COLO668 (cell line): ENCODE data around the gene MBD3.
"Not testable (repeated sequence)": the region's sequence is repeated elsewhere in the genome, so short reads cannot be mapped to it uniquely, and the experiment has no call there.

Source experiments
- DNase-seq: peaks from one replicate; lab custom pipeline; 2025; ENCODE audit not compliant: unreplicated experiment; lab: John Stamatoyannopoulos, UW

MBD3 gene, protein sequence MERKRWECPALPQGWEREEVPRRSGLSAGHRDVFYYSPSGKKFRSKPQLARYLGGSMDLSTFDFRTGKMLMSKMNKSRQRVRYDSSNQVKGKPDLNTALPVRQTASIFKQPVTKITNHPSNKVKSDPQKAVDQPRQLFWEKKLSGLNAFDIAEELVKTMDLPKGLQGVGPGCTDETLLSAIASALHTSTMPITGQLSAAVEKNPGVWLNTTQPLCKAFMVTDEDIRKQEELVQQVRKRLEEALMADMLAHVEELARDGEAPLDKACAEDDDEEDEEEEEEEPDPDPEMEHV

DNA sequence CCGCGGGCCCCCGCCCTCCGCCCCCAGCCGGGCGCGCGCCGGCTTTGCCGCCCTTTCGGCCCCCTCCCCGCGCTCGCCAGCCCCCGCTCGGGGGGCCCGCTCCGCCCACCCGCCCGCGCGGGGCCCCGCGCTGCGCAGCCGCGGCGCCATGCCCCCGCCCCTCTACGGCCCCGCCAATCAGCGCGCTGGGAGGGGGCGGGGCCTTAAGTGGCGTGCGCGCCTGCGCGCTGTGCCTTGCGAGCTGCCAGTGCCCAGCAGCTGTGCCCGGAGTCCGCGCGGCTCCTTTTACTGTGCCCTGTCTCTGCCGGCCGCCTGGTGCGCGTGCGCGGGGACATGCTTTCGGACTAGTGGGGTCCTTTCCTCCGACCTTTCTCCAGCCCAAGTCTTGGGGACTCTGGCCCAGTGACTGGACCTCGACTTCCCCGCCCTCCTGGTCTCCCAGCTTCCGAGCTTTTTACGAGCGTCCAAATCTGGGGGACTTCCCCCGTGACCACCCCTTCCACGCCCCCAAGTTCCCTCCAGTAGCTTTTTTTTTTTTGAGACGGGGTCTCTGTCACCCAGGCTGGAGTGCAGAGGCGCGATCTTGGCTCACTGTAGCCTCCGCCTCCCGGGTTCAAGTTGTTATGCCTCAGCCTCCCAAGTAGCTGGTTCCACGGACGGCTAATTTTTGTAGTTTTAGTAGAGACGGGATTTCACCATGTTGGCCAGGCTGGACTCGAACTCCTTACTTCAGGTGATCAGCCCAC is at the start of gene MBD3:
Gene MBD3 (minus strand): TSS at position 111 of the 746 bp plus-strand sequence. CDS start 234 bp downstream, outside the sequence.
- DNase-seq: peak; percentile 97

DNA sequence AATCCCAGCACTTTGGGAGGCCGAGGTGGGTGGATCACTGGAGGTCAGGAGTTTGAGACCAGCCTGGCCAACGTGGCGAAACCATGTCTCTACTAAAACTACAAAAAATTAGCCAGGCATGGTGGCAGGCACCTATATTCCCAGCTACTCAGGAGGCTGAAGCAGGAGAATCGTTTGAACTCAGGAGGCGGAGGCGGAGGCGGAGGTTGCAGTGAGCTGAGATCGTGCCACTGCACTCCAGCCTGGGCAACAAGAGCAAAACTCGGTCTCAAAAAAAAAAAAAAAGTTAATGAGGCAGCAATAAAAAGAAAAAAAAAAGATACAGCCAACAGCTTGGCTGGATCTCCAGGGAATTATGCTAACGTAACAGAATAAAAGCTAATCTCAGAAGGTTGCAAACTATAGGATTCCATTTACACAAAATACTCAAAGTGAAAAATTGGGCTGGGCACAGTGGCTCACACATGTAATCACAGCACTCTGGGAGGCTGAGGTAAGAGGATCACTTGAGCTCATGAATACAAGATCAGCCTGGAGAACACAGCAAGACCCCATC is 48.3 kb upstream of the MBD3 start:
- DNase-seq: not testable (repeated sequence)

- no peak for DNase-seq
Measured at GRCh38 chr19:1636325-1637236, 43.9 kb upstream of the MBD3 start.

GRCh38 chr19:1634938-1635243 is 42.2 kb upstream of the MBD3 start:
- no peak for DNase-seq

- DNase-seq: no peak
Measured at GRCh38 chr19:1634242-1634937, 41.7 kb upstream of the MBD3 start.

DNA sequence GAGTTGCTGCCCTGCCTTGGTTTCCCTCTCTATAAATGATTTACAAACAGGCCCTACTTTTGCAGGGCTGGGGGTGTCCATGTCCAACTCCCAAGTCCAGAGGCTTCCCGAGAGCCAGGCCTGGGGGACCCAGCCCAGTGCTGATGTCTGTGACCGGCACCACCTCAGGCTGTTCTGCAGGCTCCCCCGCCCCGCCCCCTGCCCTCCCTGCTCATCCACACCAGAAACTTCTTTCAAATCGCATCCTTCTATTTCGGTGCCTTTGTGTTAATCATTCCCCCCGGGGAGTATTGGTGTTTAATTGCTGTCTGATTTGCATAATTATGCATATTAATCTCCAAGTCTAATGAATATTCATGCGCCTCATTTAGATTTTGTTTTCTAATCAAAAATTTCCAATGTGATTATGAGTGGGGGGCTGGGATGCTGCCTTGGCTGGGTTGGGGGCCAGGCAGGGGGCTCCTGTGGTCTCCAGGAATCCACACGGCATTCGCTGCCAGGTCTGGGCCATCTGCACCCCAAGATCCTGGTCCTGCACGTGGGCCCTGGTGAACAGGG is 40.7 kb upstream of the MBD3 start:
- no peak for DNase-seq

GRCh38 chr19:1632462-1633268 is 40.0 kb upstream of the MBD3 start:
- DNase-seq: no peak

DNA sequence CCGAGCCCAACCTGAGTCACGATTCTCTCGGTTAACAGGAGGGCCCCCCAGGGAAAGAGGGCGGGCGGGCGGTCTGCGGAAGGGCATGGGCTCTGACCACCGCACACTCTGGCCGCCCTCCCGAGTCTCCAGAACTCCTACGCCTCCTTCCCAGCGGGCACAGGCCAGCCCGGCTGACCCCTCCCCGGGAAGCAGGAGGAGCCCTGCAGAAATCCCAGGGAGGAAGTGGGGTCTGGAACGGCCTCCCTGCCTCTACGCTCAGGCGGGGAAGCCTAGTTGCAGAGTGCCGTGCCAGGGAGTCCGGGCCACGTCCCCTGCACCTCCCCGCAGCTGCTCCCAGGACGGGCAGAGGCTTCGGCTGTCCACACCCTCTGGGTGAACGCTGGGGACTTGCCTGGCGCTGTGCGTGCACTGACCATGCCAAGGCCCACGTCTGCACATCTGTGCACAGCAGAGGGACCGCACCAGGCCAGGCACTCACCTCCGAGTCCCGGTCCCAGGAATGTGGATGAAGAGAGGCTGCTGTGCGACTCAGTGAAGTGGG is 39.0 kb upstream of the MBD3 start:
- no peak for DNase-seq

DNA sequence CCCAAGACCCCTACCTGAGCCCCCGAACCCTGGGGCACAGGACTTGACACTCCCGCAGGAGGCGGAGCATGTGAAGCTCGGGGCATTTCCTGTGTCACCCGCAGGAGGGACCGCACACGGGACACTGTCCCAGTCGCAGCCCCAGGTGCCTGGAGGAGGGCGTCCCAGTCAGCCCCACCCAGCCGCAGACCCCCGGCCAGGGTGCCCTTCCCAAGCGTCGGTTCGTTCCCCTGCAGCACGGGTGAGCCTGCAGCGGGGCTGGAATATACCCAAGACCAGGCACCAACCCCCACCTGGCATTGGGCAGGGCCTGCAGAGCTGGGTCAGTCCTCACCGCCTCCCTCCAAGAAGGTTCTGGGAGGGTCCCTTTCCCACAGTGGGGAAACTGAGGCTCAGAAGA is 38.1 kb upstream of the MBD3 start:
- no peak for DNase-seq

DNA sequence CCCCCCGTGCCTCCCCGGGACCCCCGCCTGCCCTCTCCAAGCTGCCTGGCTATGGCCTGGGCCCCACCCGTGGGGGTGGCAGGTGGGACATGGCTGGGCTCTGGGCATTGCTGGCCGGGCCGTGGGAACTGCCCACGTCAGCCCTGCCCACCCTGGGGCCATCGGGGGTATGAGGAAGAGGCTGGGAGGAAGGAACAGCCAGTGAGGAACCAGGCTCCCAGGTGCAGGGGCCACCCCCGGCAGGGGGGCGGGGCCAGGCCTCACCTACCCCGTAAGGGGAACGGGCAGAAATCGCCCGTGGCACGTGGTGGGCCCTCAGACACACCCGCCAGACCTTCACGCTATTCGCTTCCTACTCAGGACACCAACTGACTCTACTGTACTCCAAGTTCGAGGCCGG is 37.3 kb upstream of the MBD3 start:
- DNase-seq: no peak

- DNase-seq: no peak
Measured at GRCh38 chr19:1629256-1629808, 36.7 kb upstream of the MBD3 start.

- no peak for DNase-seq
Measured at GRCh38 chr19:1627194-1627593, 34.5 kb upstream of the MBD3 start.

GRCh38 chr19:1626417-1627010 is 33.8 kb upstream of the MBD3 start:
- DNase-seq: no peak

- DNase-seq: peak; percentile 24
Measured at GRCh38 chr19:1624458-1624857, 31.8 kb upstream of the MBD3 start.

DNA sequence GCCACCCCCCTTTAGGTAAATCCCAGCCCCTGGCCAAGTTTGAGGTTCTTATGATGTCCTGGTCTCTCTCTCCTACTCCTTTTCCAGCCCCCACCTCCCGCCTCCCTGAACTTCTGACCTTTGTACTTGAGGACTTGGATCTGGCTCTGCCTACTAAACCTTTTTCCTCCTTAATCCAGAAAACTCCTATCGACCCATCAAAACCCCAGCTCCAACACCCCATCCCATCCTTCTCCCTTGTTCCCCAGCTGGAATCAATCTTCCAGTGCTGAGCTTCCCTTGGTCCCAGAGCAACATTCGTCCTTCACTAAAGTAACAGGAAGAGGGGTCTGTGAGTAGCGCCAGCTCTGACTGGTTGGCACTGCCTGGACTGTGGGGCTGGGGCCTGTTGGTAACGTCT is 29.9 kb upstream of the MBD3 start:
- no peak for DNase-seq

DNA sequence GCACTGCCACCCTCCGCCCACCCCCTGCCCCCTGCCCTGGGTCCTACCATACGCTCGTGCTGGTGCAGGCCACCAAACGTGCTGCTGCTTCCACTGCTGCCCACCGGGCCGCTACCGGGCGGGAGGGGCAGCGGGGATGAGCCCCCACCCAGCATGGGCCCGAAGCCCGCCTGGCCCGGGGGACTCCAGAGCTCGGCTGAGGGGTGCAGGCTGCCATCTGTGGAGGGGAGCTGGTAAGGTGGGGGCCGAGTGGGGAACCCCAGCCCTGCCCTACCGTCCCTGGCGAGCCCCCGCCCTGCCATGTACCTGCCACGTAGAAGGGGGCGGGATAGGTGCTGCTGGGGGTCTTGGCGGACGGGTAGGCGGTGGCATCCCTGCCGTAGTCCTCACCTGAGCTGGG is 29.3 kb upstream of the MBD3 start:
- no peak for DNase-seq

DNA sequence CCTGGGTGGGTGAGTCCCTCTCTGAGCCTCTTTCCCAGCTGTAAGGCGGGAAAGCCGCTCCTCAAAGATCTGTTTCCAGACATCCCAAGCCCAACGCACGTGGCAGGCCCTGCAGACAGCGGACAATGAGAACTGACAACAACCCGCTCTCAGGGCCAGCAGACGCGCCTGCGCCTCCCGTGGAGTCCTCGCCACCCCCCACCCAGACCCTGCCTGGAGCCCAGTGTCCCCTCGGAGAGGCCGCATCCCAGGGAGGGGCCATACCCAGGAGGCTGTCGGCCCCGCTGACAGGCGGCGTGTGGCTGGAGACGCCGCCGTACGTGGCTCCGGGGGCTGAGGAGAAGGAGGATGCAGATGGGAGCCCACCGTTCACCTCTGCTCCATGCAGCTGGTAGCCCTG is 28.9 kb upstream of the MBD3 start:
- no peak for DNase-seq

- DNase-seq: no peak
Measured at GRCh38 chr19:1621021-1621420, 28.4 kb upstream of the MBD3 start.

- DNase-seq: no peak
Measured at GRCh38 chr19:1620502-1620901, 27.8 kb upstream of the MBD3 start.
